NCI-H2107 (cell line): ENCODE results near the gene SPINK2.

Source experiments
- DNase-seq: peaks from one replicate; lab custom pipeline; 2025; lab: John Stamatoyannopoulos, UW

The SPINK2 gene

GRCh38 chr4:56799824-56800756, 21.4 kb downstream of the SPINK2 start:
- DNase-seq = no peak

GRCh38 chr4:56799161-56799759, 22.2 kb downstream of the SPINK2 start:
- no peak for DNase-seq

- no peak for DNase-seq
Measured at GRCh38 chr4:56796211-56796610, 25.3 kb downstream of the SPINK2 start.

GRCh38 chr4:56791316-56791715, 30.2 kb downstream of the SPINK2 start:
- no peak for DNase-seq

GRCh38 chr4:56790691-56791091, 30.8 kb downstream of the SPINK2 start:
- DNase-seq = no peak

GRCh38 chr4:56788081-56788480, 33.4 kb downstream of the SPINK2 start:
- no peak for DNase-seq

GRCh38 chr4:56787380-56787779, 34.1 kb downstream of the SPINK2 start:
- no peak for DNase-seq

- DNase-seq = no peak
Measured at GRCh38 chr4:56786955-56787354, 34.5 kb downstream of the SPINK2 start.

GRCh38 chr4:56783986-56784385, 37.5 kb downstream of the SPINK2 start:
- no peak for DNase-seq

GRCh38 chr4:56782019-56782418, 39.5 kb downstream of the SPINK2 start:
- DNase-seq = no peak

- no peak for DNase-seq
Measured at GRCh38 chr4:56773346-56773745, 48.2 kb downstream of the SPINK2 start.

- no peak for DNase-seq
Measured at GRCh38 chr4:56772134-56772533, 49.4 kb downstream of the SPINK2 start.

GRCh38 chr4:56768763-56769162, 52.7 kb downstream of the SPINK2 start:
- no peak for DNase-seq

GRCh38 chr4:56768316-56768715, 53.2 kb downstream of the SPINK2 start:
- DNase-seq = no peak

- no peak for DNase-seq
Measured at GRCh38 chr4:56767567-56767966, 53.9 kb downstream of the SPINK2 start.

- no peak for DNase-seq
Measured at GRCh38 chr4:56764775-56765174, 56.7 kb downstream of the SPINK2 start.

GRCh38 chr4:56764223-56764622, 57.3 kb downstream of the SPINK2 start:
- no peak for DNase-seq

GRCh38 chr4:56762484-56763250, 58.8 kb downstream of the SPINK2 start:
- DNase-seq = no peak

GRCh38 chr4:56760183-56760582, 61.3 kb downstream of the SPINK2 start:
- no peak for DNase-seq
